Endothelial cell of umbilical vein (primary cell): ENCODE data around the gene DXO.

Experiments
- EZH2 ChIP-seq: IDR thresholded peaks from 2 replicates; pipeline ENCODE4 v1.6.1; 2012; ENCODE audit warnings: borderline replicate concordance, low read depth, mild to moderate bottlenecking, moderate library complexity, low read length, inconsistent platforms; ENCODE audit not compliant: severe bottlenecking
- MYC ChIP-seq: IDR thresholded peaks from one replicate; pipeline ENCODE4 v1.6.1; 2011; ENCODE audit warnings: mild to moderate bottlenecking, low read depth, low read length
- POLR2A ChIP-seq: IDR thresholded peaks from 2 replicates; pipeline ENCODE4 v1.6.1; 2012; ENCODE audit warnings: low read depth, mild to moderate bottlenecking, control low read depth, low read length
- POLR2AphosphoS5 ChIP-seq: IDR thresholded peaks from 2 replicates; pipeline ENCODE4 v1.6.1; 2012; ENCODE audit warnings: low read depth, mild to moderate bottlenecking, control low read depth, low read length, moderate library complexity; ENCODE audit not compliant: insufficient read depth
- TF ChIP-seq, protein P1 (sequence below), 2 donors: IDR thresholded peaks; 1 replicate in 1 of 2; 2 replicates in 1 of 2; pipeline ENCODE4 v1.5.1; 2011; ENCODE audit warnings: low read length in 2 of 2, mild to moderate bottlenecking in 2 of 2, moderate library complexity in 2 of 2, control low read depth in 1 of 2, inconsistent platforms in 1 of 2, low read depth in 1 of 2; ENCODE audit not compliant: insufficient read depth in 1 of 2; ENCODE audit errors: extremely low read depth in 1 of 2

DNA sequence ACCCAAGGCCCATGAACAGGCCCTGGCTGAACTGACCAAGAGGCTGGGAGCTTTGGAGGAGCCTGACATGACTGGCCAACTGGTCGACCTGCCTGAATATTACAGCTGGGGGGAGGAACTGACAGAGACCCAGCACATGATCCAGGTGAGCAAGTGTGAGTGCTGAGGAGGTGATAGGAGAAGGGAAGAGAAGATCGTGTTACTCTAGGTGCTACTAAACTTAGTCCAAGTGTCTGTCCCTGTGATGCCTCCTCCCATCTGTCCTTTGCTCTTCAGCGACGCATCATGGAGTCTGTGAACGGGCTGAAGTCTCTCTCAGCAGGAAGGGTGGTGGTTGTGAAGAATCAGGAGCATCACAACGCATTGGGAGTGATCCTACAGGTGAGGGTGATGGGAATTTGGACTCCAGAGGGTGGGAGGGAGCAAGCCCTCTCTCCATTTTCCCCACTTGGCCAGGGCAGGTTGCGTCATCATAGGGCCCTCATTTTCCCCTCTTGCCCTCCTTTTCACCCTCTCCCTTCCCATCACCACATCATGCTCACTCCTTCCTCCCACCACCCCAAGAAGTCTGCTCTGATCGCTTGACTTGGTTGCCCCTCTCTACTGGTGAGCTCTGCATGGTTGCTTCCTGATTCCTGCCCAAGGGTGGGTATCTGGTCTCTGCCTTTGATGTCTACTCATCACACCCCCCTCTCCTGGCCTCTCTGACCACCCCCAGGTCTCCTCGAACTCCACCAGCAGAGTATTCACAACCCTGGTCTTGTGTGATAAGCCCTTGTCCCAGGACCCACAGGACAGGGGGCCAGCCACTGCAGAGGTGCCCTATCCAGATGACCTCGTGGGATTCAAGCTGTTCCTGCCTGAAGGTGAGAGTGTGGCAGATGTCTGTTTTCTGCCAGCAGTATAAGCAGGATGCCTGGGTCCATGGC, 4.7 kb downstream of the DXO start:
- no peak for TF ChIP-seq MYC
- TF ChIP-seq POLR2AphosphoS5, result no peak
- TF ChIP-seq, protein P1, sequence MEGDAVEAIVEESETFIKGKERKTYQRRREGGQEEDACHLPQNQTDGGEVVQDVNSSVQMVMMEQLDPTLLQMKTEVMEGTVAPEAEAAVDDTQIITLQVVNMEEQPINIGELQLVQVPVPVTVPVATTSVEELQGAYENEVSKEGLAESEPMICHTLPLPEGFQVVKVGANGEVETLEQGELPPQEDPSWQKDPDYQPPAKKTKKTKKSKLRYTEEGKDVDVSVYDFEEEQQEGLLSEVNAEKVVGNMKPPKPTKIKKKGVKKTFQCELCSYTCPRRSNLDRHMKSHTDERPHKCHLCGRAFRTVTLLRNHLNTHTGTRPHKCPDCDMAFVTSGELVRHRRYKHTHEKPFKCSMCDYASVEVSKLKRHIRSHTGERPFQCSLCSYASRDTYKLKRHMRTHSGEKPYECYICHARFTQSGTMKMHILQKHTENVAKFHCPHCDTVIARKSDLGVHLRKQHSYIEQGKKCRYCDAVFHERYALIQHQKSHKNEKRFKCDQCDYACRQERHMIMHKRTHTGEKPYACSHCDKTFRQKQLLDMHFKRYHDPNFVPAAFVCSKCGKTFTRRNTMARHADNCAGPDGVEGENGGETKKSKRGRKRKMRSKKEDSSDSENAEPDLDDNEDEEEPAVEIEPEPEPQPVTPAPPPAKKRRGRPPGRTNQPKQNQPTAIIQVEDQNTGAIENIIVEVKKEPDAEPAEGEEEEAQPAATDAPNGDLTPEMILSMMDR (IDR thresholded peaks at IDR 0.05; ENCODE audit: extremely low read depth in 1 of 2, insufficient read depth in 1 of 2, low read depth in 1 of 2, low read length in 2 of 2), result no peak
- no peak for TF ChIP-seq EZH2
- no peak for TF ChIP-seq POLR2A
